Fibroblast of mammary gland (primary cell): Measurements from ENCODE around the gene CALY.

ENCODE experiments used
- DNase-seq: peaks from one replicate; pipeline ENCODE4 v3.0.0-alpha.2; 2010; ENCODE audit warnings: low read depth
- H3K4me3 ChIP-seq: 2 replicates; pipeline ENCODE4 v1.5.1; 2011; ENCODE audit warnings: low read depth, mild to moderate bottlenecking, low read length, moderate library complexity; ENCODE audit not compliant: control insufficient read depth
- TF ChIP-seq, protein P1 (sequence below): conservative IDR thresholded peaks from 2 replicates; pipeline ENCODE4 v1.5.1; 2011; ENCODE audit warnings: low read depth, low read length, inconsistent platforms; ENCODE audit not compliant: control insufficient read depth, insufficient read depth

Gene CALY

DNA sequence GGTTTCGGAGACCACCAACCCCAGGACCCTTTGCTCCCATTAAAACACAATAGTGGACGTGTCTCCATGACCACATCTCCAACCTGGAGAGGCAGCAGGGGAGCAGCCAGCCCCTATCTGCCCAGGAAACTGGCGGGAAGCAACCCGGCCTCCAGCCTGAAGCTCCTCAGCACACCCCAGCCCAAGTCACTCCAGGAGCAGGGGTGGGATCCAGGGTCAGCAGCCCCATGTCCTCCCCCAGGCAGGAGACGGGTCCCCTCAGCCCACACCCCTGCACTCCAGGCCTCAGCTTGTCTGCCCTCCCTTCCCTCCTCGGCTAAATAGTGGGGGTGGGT lies 60.6 kb downstream of the CALY start:
- no peak overlapping the region for H3K4me3 ChIP-seq
- TF ChIP-seq, protein P1, sequence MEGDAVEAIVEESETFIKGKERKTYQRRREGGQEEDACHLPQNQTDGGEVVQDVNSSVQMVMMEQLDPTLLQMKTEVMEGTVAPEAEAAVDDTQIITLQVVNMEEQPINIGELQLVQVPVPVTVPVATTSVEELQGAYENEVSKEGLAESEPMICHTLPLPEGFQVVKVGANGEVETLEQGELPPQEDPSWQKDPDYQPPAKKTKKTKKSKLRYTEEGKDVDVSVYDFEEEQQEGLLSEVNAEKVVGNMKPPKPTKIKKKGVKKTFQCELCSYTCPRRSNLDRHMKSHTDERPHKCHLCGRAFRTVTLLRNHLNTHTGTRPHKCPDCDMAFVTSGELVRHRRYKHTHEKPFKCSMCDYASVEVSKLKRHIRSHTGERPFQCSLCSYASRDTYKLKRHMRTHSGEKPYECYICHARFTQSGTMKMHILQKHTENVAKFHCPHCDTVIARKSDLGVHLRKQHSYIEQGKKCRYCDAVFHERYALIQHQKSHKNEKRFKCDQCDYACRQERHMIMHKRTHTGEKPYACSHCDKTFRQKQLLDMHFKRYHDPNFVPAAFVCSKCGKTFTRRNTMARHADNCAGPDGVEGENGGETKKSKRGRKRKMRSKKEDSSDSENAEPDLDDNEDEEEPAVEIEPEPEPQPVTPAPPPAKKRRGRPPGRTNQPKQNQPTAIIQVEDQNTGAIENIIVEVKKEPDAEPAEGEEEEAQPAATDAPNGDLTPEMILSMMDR, result no peak
- no peak for DNase-seq

DNA sequence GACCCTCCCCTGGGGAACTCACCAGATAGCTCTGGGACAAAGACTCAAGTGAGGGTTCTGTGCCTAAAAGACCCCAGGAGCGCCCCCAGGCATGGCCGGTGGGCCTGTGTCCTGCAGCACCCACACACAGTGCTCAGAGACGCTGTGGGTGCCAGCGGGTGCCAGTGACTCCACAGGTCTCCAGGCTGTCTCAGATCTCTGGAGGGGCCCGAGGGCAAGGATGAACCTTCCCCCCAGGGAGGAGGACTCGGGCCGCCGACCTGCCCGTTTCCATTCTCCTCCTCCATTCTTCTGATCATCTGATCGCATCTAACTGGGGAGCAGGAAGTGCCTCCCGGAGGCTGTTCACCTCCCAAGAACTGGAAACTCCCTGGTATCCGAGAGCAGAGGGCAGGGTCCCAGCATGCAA lies 61.0 kb downstream of the CALY start:
- TF ChIP-seq, protein P1, result no peak
- H3K4me3 ChIP-seq, result no peak overlapping the region
- DNase-seq, result no peak

DNA sequence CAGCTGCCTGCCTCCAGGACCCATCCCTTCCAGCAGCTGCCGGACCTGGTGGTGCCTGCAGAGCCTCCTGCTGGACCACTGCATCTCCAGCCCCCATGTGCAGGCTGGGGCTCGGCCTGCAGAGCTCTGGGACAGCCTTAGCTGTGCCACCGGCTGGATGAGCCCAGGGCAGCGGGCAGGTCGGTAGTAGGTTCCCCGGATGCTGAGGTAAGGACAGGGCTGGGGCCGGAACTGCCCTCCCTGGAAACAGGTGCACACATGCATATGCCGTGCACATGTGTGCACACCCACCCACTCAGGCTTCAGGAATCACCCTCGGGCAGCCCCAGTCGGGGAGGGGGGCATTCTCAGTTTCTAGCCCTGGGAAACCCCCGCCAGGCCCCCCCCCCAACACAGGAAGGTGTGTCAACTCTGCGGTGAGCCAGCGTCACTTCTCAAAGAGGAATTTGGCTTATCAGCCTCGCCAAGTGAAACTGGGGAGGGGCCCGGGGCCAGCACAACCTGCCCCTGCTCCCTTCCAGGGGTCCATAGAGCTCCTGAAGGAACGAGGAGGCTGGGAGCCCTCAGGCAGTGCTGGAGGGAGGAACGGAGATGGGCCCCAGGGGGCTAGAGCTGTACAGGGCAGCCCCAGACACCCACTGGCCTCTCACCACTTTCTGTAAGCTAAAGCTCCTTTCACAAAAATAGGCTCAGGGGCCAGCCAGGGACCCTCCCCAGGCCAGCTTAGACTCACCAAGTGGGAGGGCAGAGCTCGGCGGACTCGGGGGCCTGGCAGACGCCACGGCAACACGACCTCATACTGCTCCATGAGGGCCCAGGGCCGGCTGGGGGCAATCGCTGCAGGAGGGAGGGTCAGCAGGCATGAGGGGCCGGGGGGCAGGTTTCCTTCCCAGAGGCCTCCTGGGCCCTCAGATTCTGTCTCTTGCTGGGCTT lies 61.7 kb downstream of the CALY start:
- DNase-seq, result no peak
- H3K4me3 ChIP-seq, result no peak overlapping the region
- TF ChIP-seq, protein P1, result no peak
